GM18498 (cell line): ENCODE data around the gene COG7.
"Not testable (repeated sequence)": the region's sequence is repeated elsewhere in the genome, so short reads cannot be mapped to it uniquely, and the experiment has no call there.

ENCODE experiments used
- ATAC-seq: cut with Tn5 transposase; IDR thresholded peaks from one replicate; pipeline ENCODE4 v1.9.1; 2021; ENCODE audit warnings: mild to moderate bottlenecking, moderate library complexity; ENCODE audit not compliant: unreplicated experiment

COG7 gene

DNA sequence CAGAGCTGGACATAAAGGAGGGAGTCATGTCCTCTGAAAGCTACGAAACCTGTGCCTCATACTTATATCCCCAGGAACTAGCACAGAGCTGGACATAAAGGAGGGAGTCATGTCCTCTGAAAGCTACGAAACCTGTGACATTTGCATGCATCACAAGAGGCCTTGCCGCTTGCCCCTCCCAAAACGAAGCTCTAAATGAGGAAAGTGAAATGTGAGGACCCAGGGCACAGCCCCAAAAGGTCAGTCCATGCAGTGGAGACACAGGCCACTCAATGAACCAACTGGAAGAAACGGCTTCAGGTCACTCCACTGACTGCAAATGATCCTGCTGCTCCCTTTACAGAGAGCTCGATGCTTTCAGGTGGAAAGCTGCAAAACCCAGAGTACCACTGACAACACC, 38.3 kb downstream of the COG7 start:
- ATAC-seq: no peak

DNA sequence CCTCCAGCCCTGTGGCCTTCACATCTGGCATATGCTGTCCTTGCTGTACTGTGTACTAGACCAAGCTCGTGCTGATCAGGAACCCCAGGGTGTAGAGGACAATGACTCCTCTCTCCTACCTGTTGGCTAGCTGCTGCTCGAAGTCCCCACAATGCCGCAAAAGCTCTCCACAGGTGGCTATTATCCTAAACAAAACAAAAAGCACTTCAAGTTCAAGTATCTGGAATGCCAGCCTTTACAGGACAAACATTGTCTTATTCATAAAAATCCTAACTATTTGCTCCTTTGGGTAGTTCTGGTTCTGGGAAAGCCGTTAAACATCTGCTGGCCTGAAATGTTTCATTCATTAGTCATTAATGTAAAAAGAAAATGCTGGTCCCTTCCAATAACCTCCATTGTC, 42.8 kb downstream of the COG7 start:
- ATAC-seq: no peak

DNA sequence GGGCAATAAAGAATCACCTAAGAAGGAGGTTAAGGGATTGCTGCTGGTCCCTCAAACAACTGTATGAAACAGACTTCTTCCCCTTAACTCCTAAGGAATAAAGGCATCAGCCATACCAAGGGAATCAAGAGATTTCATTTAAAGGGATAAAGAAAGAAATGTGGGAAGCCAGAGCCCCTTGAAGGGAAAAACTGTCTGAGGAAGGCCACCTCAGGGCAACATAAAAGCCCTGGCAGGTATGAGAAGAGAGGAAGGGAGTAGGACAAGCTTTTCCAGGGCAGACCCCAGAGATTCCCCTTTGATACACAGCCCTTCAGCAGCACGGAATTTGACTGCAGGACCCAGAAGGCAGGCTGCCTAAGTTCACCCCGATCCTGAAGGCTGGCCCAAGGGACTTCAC, 43.5 kb downstream of the COG7 start:
- no peak for ATAC-seq

DNA sequence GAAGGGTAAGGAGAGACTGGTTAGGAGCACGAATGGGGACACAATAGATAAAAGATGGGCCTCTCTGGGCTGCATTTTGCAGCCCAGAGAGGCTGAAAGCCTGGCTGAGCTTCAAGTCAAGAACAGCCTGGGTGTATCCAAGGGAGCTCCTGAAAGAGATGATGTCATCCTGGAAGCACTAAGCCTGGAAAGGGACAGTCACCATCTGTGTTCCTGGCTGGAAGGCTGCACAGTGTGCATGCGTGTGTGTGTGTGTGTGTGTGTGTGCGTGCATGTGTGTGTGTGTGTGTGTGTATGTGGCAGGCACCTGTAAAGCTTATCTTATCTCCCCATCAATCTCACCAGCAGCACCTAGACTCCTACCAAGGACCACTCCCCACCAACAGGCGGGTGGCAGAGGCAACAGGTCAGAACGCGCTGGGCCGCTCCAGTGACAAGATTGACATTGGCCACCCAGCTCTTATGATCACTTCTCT, 44.1 kb downstream of the COG7 start:
- ATAC-seq: no peak

DNA sequence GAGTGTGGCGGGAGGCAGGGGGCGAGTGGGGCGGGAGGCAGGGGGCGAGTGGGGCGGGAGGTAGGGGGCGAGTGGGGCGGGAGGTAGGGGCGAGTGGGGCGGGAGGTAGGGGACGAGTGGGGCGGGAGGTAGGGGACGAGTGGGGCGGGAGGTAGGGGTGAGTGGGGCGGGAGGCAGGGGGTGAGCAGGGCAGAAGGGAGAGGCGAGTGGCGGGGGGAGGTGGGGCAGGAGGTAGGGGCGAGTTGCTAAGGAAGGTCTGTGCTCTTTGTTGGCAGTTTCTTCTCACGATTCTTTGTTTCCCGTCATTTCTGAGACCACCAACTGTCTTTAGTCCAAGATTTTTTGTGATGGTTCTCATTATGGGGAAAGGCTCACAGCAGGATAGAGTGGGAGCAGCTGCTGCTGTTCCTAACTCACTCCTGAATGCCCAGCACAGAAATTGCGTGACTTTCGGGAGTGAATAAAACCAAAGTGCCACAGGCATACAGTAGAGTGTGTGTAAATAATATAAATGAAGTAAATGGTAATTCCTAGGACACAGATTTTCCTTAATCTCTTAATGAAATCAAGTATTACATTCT, 44.7 kb downstream of the COG7 start:
- ATAC-seq: no peak

DNA sequence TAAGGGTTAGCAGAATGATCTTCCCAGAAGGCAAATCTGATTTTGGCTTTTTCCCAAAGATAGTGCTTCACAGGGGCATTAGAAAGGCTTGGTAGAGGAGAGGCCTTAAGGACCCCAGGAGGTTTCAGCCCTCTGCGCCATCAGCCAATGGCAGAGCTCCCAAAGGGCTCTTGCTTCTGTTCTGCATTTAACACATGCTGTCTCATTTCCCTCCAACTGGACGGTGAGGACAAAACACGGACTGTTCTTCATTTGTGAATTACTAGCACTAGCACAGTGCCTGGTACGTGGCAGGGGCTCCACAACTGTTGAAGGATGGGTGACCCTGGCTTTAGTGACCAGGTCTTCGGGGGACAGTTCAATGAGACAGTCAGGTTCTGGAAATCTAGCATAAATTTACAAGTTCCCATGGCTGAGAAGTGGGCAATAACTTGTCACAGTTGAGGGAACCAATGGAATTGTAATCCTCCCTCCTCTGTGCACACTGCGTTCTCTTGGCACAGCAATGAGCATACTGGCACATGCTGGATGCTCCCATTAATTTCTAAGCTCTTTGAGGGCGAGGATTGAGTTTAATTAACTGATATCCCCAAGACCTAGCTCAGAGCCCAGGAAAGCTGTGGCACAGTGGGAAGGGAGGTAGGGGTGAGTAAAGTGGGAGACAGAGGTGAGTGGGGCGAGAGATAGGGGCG, 45.4 kb downstream of the COG7 start:
- ATAC-seq: no peak

DNA sequence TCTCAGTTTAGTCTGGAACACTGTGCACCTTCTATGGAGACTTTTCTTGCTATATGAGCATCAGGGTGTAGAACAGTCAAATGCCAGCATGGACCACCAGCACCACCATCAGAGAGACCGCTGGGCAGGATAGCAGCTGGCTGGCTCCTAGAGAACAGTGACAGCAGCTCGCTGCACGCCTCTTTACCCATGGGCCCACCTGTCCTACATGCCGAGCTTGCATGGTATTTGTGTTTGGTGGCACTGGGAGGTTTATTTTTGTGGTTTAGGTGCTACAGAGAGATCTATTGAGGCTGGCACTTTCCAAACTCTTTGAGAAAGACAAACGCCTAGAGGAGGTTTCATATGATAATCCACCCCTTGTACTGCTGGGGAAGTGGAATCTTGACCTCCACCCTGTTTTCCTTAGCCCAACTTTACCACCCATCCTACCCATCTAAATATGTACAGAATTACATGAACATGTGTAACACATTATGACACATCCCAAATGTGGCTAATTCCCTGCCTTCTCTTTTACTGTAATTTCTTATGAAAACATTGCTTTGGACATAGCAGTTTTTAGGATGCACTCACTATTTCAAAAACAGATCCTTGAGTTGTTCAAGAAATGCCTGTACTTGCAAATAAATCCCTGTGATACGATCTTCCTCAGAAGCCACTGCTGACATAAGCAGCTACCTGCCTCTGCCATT, 46.3 kb downstream of the COG7 start:
- ATAC-seq: no peak

DNA sequence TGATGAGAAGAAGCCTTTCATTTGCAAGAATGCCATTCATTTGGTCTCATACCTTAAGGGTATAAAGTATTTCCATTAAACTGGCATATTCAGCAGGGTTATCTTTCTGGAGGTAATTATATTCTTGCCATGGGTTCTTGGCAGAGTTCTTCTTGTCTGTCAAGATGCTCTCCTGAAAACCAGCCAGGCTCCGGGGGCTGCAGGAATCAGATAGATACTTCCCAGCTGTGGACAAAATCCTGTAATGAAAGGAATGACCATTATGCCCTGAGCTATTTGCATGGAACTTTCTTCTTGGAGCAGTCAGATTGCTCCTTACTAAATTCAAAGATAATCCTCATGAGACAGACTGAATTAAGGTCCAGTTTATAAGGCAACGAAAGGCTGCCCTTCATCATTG, 47.0 kb downstream of the COG7 start:
- no peak for ATAC-seq

DNA sequence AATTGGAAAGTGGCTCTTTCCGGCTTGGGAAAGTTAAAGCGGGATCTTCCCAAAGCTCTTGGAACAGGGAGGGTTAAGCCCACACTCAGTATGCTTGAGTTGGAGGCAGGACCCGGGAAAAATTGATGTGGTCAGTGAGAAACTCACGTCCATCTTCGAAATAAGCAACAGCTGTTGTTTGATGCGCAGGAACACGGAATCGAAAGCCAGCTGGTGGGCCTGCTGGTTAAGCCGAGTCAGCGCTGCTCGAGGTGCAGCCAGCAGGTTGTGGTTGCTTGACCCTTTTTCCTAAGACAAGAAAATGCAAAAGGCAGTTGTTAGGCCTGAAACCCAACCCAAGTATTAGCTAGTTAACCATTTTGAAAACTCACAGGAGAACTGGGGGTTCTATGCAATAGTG, 49.4 kb downstream of the COG7 start:
- no peak for ATAC-seq

DNA sequence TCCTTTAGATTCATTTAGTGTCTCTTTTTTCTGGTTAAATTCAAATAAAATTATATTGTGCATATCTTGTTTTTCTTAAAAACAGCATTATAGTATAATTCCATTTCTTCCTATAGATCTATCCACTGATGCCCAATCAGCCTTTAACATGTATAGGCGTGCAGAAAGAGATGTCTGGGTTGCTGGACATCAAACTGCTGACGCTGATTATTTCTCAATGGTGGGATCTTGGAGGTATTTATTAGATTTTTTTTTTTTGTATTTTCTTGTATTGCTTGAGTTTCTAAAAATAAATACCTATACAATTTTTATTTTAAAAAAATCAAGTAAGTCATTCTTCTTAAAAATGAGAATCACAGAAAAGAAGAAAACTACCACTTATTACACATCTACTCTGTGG, 50.9 kb downstream of the COG7 start:
- no peak for ATAC-seq

DNA sequence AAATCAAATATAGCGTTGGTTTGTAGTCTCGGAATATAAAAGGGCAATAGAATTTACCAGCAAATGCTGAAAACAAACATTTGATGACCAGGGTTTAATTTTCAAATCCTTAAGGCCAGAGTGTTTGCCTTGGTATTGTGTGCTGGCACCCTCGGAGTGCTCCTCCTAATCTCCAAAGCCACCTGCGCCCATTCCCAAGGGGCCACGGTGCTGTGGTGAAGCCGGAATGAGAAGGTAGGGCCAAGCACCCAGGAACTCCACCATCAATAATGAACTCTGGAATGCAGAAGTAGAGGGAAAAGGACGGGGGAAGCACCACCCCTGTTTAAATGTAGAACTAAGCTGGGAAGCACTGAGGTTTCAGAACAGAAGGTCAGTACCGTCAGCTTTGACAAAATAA, 51.9 kb downstream of the COG7 start:
- no peak for ATAC-seq

DNA sequence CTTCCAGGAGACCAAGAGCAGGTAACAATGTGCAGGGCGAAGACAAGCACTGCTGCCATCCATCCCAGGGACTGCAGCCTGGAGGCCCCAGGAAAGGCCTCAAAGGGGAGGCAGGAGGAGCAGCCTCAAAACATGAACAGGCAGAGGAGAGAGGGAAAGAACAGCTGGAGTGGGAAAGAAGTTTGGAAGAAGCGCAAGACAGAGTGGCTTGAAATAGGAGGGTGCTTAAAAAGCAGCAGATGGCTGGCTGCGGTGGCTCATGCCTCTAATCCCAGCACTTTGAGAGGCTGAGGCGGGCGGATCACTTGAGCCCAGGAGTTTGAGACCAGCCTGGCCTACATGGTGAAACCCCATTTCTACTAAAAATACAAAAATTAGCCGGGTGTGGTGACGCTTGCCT, 52.5 kb downstream of the COG7 start:
- not testable (repeated sequence) for ATAC-seq

DNA sequence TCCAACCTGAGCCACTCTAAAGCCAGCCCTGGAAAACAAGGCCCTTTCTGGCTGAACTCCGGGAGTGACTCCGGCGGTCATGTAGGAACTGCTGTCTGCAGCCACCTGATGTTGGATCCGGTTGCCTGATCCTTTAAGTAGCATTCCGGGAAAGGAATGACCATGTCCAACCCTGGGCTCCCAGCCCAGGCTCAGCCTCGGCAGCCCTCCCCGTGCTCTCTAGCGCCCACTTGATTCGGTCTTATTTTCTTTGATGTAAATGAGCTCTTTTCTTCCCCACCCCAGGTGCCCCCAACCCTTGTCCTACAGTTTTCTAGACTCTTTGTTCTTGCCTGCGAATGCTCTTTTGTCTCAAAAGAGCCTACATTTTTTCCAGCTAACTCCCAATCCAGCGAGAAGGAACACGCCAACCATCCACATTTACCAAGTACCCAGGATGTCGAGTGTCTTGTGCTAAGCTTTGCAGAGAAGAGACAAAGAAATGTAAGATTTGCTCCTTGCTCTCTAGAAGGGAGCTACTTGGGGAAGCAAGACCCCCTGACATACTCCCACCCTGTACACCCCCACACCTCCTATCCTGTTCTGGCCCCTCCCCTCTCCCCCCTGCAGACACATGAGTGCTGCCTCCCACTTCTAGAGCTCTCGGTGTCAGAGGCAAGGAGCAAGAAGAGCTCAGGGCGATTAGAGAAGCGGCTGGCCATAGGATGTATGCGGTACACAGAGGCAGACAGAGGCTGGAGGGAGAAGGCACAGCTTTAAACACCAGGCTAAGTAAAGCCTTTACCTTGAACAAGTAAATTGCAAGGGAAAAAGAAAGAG, 53.8 kb downstream of the COG7 start:
- no peak for ATAC-seq

DNA sequence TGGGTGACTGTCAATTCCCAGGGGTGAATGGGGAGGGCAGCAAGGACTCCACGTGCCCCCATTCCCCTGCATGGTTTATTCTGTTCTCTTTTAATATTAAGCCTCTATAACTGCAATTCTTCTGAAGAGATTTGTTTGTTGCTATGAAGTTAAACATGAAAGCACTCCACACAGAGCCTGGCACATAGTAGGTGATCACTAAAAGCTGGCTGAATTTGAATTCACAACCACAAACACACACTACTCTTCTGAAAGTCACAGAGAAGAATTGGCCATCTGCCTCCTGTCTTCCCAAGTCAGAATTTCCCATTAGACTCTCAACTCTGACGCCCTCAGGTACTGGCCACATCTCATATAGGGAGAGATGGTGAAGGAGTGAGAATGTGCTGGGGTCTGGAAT, 55.5 kb downstream of the COG7 start:
- no peak for ATAC-seq

DNA sequence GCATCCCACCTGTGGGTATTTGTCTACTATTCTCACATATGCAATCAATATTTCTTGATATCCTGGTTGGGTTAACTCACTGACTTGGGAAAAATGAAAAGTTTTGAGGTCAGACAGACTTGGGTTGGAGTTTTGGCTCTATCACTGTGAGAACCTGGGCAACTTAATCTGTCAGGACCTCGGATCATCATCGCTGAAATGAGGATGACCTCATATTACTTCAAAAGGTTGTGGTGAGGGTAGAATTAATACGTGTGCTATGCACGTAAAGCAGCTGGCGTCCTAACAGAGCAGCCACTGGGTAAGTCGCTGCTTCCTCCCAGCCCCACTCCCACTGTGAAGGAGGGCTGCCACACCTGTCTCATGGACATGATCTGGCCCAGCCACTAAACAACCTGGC, 57.3 kb downstream of the COG7 start:
- ATAC-seq: no peak

DNA sequence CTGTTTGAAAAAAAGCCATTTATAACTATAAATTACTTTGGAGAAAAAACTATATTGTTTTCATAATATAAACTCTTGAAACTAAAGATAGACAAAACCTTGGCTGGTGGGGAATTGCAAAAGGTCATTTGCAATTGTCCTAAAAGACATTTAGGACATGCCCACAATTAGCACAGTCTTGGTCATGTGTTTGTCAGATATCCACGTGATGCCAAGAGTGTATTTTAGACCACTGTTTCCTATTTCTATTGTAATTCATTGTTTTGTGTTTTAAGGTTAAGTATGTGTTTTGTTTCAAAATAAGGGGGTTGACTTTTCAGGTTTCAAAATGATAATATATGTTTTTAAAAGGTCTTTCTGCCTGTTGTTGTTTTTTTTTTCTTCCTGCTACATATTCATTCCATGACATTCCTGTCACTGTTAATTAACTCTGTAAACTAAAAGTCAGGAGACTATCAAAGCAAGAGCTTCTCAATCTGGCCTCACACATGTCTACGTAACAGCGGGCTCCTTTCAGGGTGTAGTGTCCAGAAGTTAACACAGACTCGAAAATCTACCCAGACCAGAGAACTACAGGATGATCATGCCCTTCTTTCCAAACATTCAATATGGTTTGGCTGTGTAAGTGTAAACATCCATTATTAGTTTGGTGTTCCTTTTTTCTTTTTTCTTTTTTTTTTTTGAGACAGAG, 58.7 kb downstream of the COG7 start:
- no peak for ATAC-seq

DNA sequence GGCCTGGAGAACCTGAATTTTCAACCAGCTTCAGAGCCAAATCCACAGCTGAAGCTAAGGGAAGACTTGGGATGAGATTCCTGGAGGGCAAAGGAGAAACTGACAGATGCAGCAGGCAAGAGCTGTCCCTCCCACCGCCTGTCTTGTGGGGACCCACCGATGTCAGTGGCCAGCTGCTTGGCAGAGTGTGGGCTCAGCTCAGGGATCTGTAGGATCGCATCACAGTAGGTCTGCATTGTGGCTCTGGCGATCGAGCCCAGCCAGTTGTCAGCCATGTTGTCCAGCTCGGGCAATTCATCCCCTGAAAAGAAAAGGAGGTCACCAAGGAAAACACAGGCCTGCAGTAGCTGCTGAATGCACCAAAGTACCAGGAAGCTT, 60.8 kb downstream of the COG7 start:
- ATAC-seq: no peak

DNA sequence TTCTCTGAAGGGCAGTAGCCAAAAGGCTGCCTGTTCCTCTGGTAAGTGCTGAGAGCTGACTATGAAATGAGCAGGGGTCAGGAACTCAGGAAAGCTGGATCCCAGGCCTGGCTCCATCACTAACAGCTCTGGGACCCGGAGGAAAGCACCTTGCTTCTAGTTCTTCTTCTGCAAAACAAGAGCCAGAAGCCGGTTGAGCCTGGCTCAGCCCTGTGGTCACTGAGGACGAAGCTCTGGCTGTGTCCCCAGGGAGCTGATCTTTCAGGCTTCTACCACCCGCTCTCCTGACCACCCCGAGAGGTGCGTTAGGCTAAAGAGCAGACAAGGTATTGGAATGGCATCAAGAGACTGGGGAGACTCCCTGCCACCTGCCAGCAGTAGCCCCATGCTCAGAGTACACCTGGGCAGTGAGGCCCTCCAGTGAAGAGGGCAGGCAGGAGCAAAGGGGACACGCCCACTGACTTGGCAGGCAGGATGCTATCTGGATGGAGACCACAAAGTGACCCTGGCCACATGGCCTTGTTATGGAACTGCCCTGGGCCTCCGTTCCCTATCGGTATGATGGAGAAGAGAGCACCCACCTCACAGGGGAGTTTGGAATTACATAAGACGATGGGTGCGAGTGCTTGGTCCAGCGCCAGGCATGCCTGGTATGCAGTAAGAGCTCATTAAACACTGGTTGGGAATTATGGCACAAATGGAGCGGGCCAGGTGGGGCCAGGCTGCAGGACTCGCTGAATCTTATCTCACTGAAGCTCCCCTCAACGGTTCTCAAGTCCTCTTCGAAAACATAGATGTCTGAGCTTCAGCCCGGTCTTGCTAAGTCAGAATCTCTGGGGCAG, 61.4 kb downstream of the COG7 start:
- ATAC-seq: no peak

DNA sequence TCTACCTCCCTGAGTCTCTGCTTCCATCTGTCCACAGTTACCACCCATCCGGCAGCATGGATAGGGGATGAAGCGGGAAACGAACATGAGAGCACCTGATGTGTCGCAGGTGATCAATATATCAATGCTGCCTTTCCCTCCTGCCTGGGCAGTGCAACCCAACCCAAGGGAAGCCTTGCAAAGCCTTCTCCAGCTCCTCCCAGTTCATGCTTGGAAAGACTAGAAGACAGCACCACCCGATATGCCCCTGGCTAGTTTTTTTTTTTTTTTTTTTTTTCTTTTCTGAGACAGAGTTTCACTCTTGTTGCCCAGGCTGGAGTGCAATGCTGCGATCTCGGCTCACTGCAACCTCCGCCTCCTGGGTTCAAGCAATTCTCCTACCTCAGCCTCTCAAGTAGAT, 63.1 kb downstream of the COG7 start:
- ATAC-seq: not testable (repeated sequence)

DNA sequence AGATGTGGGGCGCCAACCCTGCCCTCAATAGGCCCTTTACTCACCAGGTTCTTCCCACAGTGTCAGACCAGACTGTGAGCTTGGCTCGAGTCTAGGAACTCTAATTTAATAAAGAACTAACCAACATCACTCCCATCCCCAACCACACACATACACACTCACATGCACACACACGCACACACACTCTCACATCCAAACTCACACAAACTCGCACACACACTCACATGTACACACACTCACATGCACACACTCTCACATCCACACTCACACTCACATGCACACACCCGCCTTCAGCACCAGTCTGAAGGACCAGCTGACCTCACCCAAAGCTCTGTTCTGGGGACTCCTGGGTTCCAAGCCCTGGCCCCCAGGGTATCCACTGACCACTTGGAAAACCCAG, 63.8 kb downstream of the COG7 start:
- no peak for ATAC-seq
